GM12878 (cell line): Measurements from ENCODE around the gene TM4SF4. TPM values are rescaled to one million over a fixed set of nuclear protein-coding genes. Genes with fewer than 3 reads are reported as not detected.

ENCODE experiments used
- ATAC-seq: fragments of 200-7000 bp; cut with Tn5 transposase; 3 replicates; pipeline ENCODE4 v1.9.1; 2020; ENCODE audit warnings: mild to moderate bottlenecking, moderate library complexity
- BruUV-seq: library from RNA; stranded (reverse); fragments of 400-500 nt; replicated peaks from 2 replicates; lab custom pipeline; 2021; lab: Mats Ljungman, UMichigan
- CTCF ChIA-PET: fragments of 300-600 bp; sonication (Branson Sonifier 250); formaldehyde crosslinking; extraction: SDS; loops from one replicate; lab custom pipeline; 2021; ENCODE audit warnings: inconsistent platforms; lab: Yijun Ruan, JAX
- POLR2A ChIA-PET: fragments of 350-600 bp; formaldehyde crosslinking; extraction: SDS; loops from one replicate; lab custom pipeline; 2021; ENCODE audit warnings: inconsistent platforms; lab: Charles Lee
- RAD21 ChIA-PET: fragments of 300-600 bp; sonication (Branson Sonifier 250); formaldehyde crosslinking; loops from one replicate; lab custom pipeline; 2023; ENCODE audit warnings: antibody characterized with exemption; ENCODE audit not compliant: unreplicated experiment; lab: Charles Lee
- SMC1A ChIA-PET: fragments of 300-600 bp; sonication (Branson Sonifier 250); formaldehyde crosslinking; loops from one replicate; lab custom pipeline; 2023; ENCODE audit not compliant: unreplicated experiment, uncharacterized antibody; lab: Charles Lee
- DNase-seq: peaks from one replicate; pipeline ENCODE4 v3.0.0-alpha.2; 2011; ENCODE audit warnings: low read depth, low spot score
- FAIRE-seq: peaks from 3 replicates; lab custom pipeline; 2011; peaks lifted over from hg19 to GRCh38; lab: Jason Lieb, UNC
- H2AFZ ChIP-seq: 2 replicates; pipeline ENCODE4 v1.6.0; 2011; ENCODE audit warnings: low read depth, low read length, control low read depth; ENCODE audit not compliant: control insufficient read depth
- H3K27ac ChIP-seq: 2 replicates; pipeline ENCODE4 v1.5.1; 2011; ENCODE audit warnings: control low read depth; ENCODE audit not compliant: control insufficient read depth, insufficient read depth
- H3K27me3 ChIP-seq, 2 experiments: replicated peaks in 1 of 2; 2 replicates each; pipeline versions ENCODE4 v1.6.0 to v1.6.1; 2011; ENCODE audit warnings: low read length in 1 of 2; ENCODE audit not compliant: control insufficient read depth in 2 of 2, insufficient read depth in 2 of 2
- H3K36me3 ChIP-seq, 2 experiments: 2 replicates each; pipeline ENCODE4 v1.5.1; 2011; ENCODE audit warnings: low read length in 1 of 2; ENCODE audit not compliant: control insufficient read depth in 2 of 2, insufficient read depth in 2 of 2
- H3K4me1 ChIP-seq: 2 replicates; pipeline ENCODE4 v1.6.1; 2011; ENCODE audit warnings: mild to moderate bottlenecking, low read length, moderate library complexity, mixed read lengths; ENCODE audit not compliant: control insufficient read depth, insufficient read depth
- H3K4me2 ChIP-seq: 2 replicates; pipeline ENCODE4 v1.6.0; 2011; ENCODE audit warnings: control low read depth; ENCODE audit not compliant: control insufficient read depth, insufficient read depth
- H3K4me3 ChIP-seq: fragments of 200-600 bp; sonication (generic); 2 replicates; pipeline ENCODE4 v1.5.1; 2016
- H3K79me2 ChIP-seq: 2 replicates; pipeline ENCODE4 v1.6.0; 2011; ENCODE audit warnings: low read length; ENCODE audit not compliant: control insufficient read depth, insufficient read depth
- H3K9ac ChIP-seq: 2 replicates; pipeline ENCODE4 v1.8.0; 2011; ENCODE audit warnings: low read length, control low read depth, mixed read lengths; ENCODE audit not compliant: control insufficient read depth, insufficient read depth
- H3K9me3 ChIP-seq: replicated peaks from 3 replicates; pipeline ENCODE4 v1.5.1; 2011; ENCODE audit warnings: mild to moderate bottlenecking, low read length; ENCODE audit not compliant: control insufficient read depth, insufficient read depth
- H4K20me1 ChIP-seq: 2 replicates; pipeline ENCODE4 v1.6.0; 2011; ENCODE audit not compliant: control insufficient read depth, insufficient read depth
- CREM ChIP-seq: IDR thresholded peaks from 2 replicates; pipeline ENCODE4 v1.6.1; 2014; ENCODE audit warnings: antibody characterized with exemption, low read depth
- EZH2 ChIP-seq: IDR thresholded peaks from 2 replicates; pipeline ENCODE4 v1.6.1; 2012; ENCODE audit warnings: low read depth, mild to moderate bottlenecking, control low read depth, inconsistent platforms, low read length, borderline replicate concordance; ENCODE audit not compliant: control insufficient read depth
- IRF4 ChIP-seq: IDR thresholded peaks from 2 replicates; pipeline ENCODE4 v1.6.1; 2011; ENCODE audit warnings: low read depth, low read length
- IRF5 ChIP-seq: fragments of 450-650 bp; IDR thresholded peaks from 2 replicates; pipeline ENCODE4 v1.6.1; 2017; ENCODE audit warnings: borderline replicate concordance
- NBN ChIP-seq: fragments of 450-650 bp; IDR thresholded peaks from 2 replicates; pipeline ENCODE4 v1.6.1; 2016
- RBBP5 ChIP-seq: fragments of 200-600 bp; sonication (generic); conservative IDR thresholded peaks from 2 replicates; pipeline ENCODE4 v1.6.1; 2016
- RCOR1 ChIP-seq: conservative IDR thresholded peaks from 2 replicates; pipeline ENCODE4 v1.6.1; 2012; ENCODE audit warnings: low read depth, low read length, improper control_type of control experiment
- in situ Hi-C: fragments of 300-500 bp; cut with MboI; formaldehyde crosslinking; loops from 9 replicates; pipeline ENCODE4 v1.14.3; 2018; ENCODE audit warnings: mixed read lengths
- intact Hi-C: fragments of 100-400 bp; cut with micrococcal nuclease; formaldehyde crosslinking; loops from one replicate; pipeline ENCODE4 v1.14.2; 2022; ENCODE audit not compliant: unreplicated experiment
- polyA plus RNA-seq, 11 experiments: library from polyadenylated mRNA; depleted of rRNA in 4 of 11; unstranded in 6 of 11; stranded (reverse) in 5 of 11; fragments of >200 nt; fragmentation: Nextera tagmentation in 4 of 11; fragmentation: Illumina TruSeq in 1 of 11; extraction: Ambion mirVana in 4 of 11; extraction: Trizol in 1 of 11; gene quantifications; 1 replicate in 1 of 11; 2 replicates in 10 of 11; pipeline versions ENCODE4 v1.2.1 to v1.2.3, GENCODE V29; 2011 to 2016; ENCODE audit warnings: inconsistent platforms in 2 of 11, missing spikeins in 2 of 11, low read depth in 1 of 11
- total RNA-seq, 4 experiments: library from RNA; depleted of rRNA in 3 of 4; stranded (reverse); fragments of >200 nt in 3 of 4; fragmentation: Illumina TruSeq in 1 of 4; extraction: Trizol in 1 of 4; gene quantifications; 2 replicates each; pipeline versions ENCODE4 v1.2.1 to v1.2.3, GENCODE V29; 2013 to 2021

The TM4SF4 gene
- total and polyA plus RNA-seq, 10 of the 15 experiments (the other 5 are each of a cell fraction or from before 2014, with no cell fraction given) = 0.06 to 1.3 TPM; not detected in 8

DNA sequence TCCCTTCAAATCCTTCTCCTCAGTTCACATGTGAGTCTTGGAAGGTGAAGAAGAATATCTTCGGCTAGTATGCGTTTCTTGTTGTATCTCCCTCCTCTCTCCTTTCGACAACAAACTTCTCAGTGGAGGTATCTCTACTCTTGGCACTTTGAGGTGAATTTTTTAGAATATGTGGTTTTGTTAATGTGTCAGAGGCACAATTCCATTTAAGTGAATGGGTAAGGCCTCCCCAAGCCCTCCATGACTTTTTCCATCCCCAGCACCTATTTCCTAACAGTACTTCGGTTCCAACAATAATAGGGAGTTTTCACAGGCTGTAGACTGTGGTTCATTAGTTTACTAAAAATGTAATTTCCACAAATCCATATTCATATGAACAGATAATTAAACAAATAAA, 74.2 kb downstream of the TM4SF4 start (continued):
- TF ChIP-seq CREM (no peak), IRF5 (no peak)

DNA sequence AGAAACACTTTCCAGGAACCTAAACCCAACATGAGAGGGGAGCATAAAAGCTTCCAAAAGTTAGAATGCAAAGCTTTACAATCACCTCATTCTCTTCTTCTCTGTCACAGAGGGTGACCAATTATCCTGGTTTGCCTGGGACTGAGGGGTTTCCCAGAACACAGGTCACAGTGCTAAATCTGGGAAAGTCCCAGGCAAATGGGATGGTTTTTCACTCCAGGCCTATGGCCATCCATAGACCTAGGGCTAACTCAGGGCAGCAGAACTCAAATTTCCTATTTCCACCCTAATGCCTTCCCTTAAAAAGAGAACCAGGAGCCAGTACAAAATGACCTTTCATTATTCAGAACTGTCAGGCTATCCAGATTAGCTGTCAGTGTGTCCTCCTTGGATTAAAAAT, 77.0 kb downstream of the TM4SF4 start:
- Histone ChIP-seq H3K4me3 (no peak overlapping the region), H4K20me1 (no peaks in the 10 kb centered on the region), H3K4me2 (peak overlapping the region; percentile 22; the same call in 1 of the 2 replicates), H3K9ac (no peak overlapping the region), H3K9me3 (no peaks in the 10 kb centered on the region)
- TF ChIP-seq RBBP5 (no peak), RCOR1 (no peak), IRF5 (no peak), NBN (no peak), IRF4 (no peak), EZH2 (no peak)
- TF ChIP-seq, all 136 proteins: peak for 0
- Histone ChIP-seq H3K79me2 (no peaks in the 10 kb centered on the region), H3K27me3 (no peaks in the 10 kb centered on the region), H3K27ac (no peak overlapping the region), H2AFZ (no peak overlapping the region), H3K4me1 (peaks cover 9% of the 10 kb centered on the region), H3K36me3 (no peaks in the 10 kb centered on the region; a peak in 2 of 4 replicates)
- intact Hi-C loops (no loop called here), in situ Hi-C loops (no loop called here)
- SMC1A ChIA-PET = interaction anchor here (0.8 to 1.3 kb wide), 3 partner anchors 16 to 219 kb away, joined by 3 read pairs; no protein-coding TSS in a partner anchor
- CTCF ChIA-PET = interaction anchor here (1.1 to 2.0 kb wide), 2 partner anchors 16 to 17 kb away, joined by 3 to 7 read pairs; no protein-coding TSS in a partner anchor
- POLR2A ChIA-PET = interaction anchor here (1.3 kb wide), 1 partner anchor 46 kb away, joined by 3 read pairs; no protein-coding TSS in a partner anchor
- no peak for DNase-seq
- RAD21 ChIA-PET = interaction anchor here (1.0 to 1.2 kb wide), 2 partner anchors 24 to 29 kb away, joined by 3 to 4 read pairs; no protein-coding TSS in a partner anchor
- BruUV-seq = no TSS peak
- no peak for FAIRE-seq
- ATAC-seq = peak; percentile 21; the same call in 1 of the 3 replicates
